ENCODE measurements around the gene SNPH.

Gene SNPH

GRCh38 chr20:1265226-1265915 lies 723 bp upstream of the SNPH start:
- DNase-seq = no peak

- DNase-seq = no peak
Observed at GRCh38 chr20:1265916-1266166, 253 bp upstream of the SNPH start.

GRCh38 chr20:1267161-1267560 lies 1.1 kb downstream of the SNPH start:
- DNase-seq = no peak

- no peak for DNase-seq
Observed at GRCh38 chr20:1267809-1268374, 1.8 kb downstream of the SNPH start.

- no peak for DNase-seq
Observed at GRCh38 chr20:1269235-1269634, 3.1 kb downstream of the SNPH start.

- no peak for DNase-seq
Observed at GRCh38 chr20:1269850-1270249, 3.8 kb downstream of the SNPH start.

- DNase-seq = no peak
Observed at GRCh38 chr20:1272368-1273100, 6.4 kb downstream of the SNPH start.

- no peak for DNase-seq
Observed at GRCh38 chr20:1273366-1273765, 7.3 kb downstream of the SNPH start.

GRCh38 chr20:1274485-1275311 lies 8.6 kb downstream of the SNPH start:
- DNase-seq = no peak

GRCh38 chr20:1275919-1276318 lies 9.8 kb downstream of the SNPH start:
- DNase-seq = no peak

- DNase-seq = no peak
Observed at GRCh38 chr20:1277529-1278322, 11.6 kb downstream of the SNPH start.

- no peak for DNase-seq
Observed at GRCh38 chr20:1278993-1279392, 12.9 kb downstream of the SNPH start.

- no peak for DNase-seq
Observed at GRCh38 chr20:1280195-1281102, 14.4 kb downstream of the SNPH start.

GRCh38 chr20:1281279-1282057 lies 15.4 kb downstream of the SNPH start:
- DNase-seq = no peak

- DNase-seq = no peak
Observed at GRCh38 chr20:1282966-1283365, 16.9 kb downstream of the SNPH start.

- no peak for DNase-seq
Observed at GRCh38 chr20:1283522-1284510, 17.7 kb downstream of the SNPH start.

- no peak for DNase-seq
Observed at GRCh38 chr20:1286267-1287024, 20.4 kb downstream of the SNPH start.

- no peak for DNase-seq
Observed at GRCh38 chr20:1287306-1287705, 21.2 kb downstream of the SNPH start.
